ENCODE data around the gene CD244.

CD244 gene

GRCh38 chr1:160839746-160840145 is 22.9 kb downstream of the CD244 start:
- Histone ChIP-seq H3K4me1 (ENCODE audit: control insufficient read depth in 1 of 2, insufficient read depth in 1 of 2, low read depth in 1 of 2, low read length in 1 of 2) (peaks cover 35 to 39% of the 10 kb centered on the region in 2 experiments), H3K27ac (no peak overlapping the region), H3K9me3 (no peaks in the 10 kb centered on the region), H3K4me3 (ENCODE audit: low read depth in 1 of 2, low read length in 1 of 2) (no peak overlapping the region), H3K27me3 (no peaks in the 10 kb centered on the region), H3K36me3 (no peaks in the 10 kb centered on the region)
- no peak for TF ChIP-seq CTCF (IDR thresholded peaks at IDR 0.05)

- Histone ChIP-seq H3K27me3 (no peaks in the 10 kb centered on the region), H3K4me3 (ENCODE audit: low read depth in 1 of 2, low read length in 1 of 2) (no peak overlapping the region), H3K4me1 (ENCODE audit: control insufficient read depth in 1 of 2, insufficient read depth in 1 of 2, low read depth in 1 of 2, low read length in 1 of 2) (peaks cover 30 to 32% of the 10 kb centered on the region in 2 experiments), H3K36me3 (no peaks in the 10 kb centered on the region), H3K27ac (no peak overlapping the region), H3K9me3 (no peaks in the 10 kb centered on the region)
- no peak for TF ChIP-seq CTCF (IDR thresholded peaks at IDR 0.05)
These were observed 23.8 kb downstream of the CD244 start for GRCh38 chr1:160838888-160839287.

- H3K36me3 ChIP-seq: no peaks in the 10 kb centered on the region
- H3K9me3 ChIP-seq: no peaks in the 10 kb centered on the region
- peak overlapping the region; percentile 58 for H3K27ac ChIP-seq
- H3K27me3 ChIP-seq: no peaks in the 10 kb centered on the region
- H3K4me3 ChIP-seq (ENCODE audit: low read depth in 1 of 2, low read length in 1 of 2): no peak overlapping the region
- no peak for TF ChIP-seq CTCF (IDR thresholded peaks at IDR 0.05)
- peaks cover 30 to 32% of the 10 kb centered on the region in 2 experiments for H3K4me1 ChIP-seq (ENCODE audit: control insufficient read depth in 1 of 2, insufficient read depth in 1 of 2, low read depth in 1 of 2, low read length in 1 of 2)
These were observed 25.0 kb downstream of the CD244 start for GRCh38 chr1:160837558-160838205.

GRCh38 chr1:160836981-160837557 is 25.6 kb downstream of the CD244 start:
- Histone ChIP-seq H3K27me3 (no peaks in the 10 kb centered on the region), H3K27ac (peak overlapping the region; percentile 58), H3K9me3 (no peaks in the 10 kb centered on the region), H3K4me3 (ENCODE audit: low read depth in 1 of 2, low read length in 1 of 2) (no peak overlapping the region), H3K4me1 (ENCODE audit: control insufficient read depth in 1 of 2, insufficient read depth in 1 of 2, low read depth in 1 of 2, low read length in 1 of 2) (peaks cover 30 to 32% of the 10 kb centered on the region in 2 experiments), H3K36me3 (no peaks in the 10 kb centered on the region)
- no peak for TF ChIP-seq CTCF (IDR thresholded peaks at IDR 0.05)

GRCh38 chr1:160836561-160836960 is 26.1 kb downstream of the CD244 start:
- peak overlapping the region; percentile 58 for H3K27ac ChIP-seq
- peaks cover 30 to 32% of the 10 kb centered on the region in 2 experiments for H3K4me1 ChIP-seq (ENCODE audit: control insufficient read depth in 1 of 2, insufficient read depth in 1 of 2, low read depth in 1 of 2, low read length in 1 of 2)
- H3K9me3 ChIP-seq: no peaks in the 10 kb centered on the region
- H3K27me3 ChIP-seq: no peaks in the 10 kb centered on the region
- no peak for TF ChIP-seq CTCF (IDR thresholded peaks at IDR 0.05)
- no peaks in the 10 kb centered on the region for H3K36me3 ChIP-seq
- no peak overlapping the region for H3K4me3 ChIP-seq (ENCODE audit: low read depth in 1 of 2, low read length in 1 of 2)

Data from neutrophil (primary cell).